Measurements from ENCODE around the gene PCDHA6.
"Not testable (repeated sequence)": the region's sequence is repeated elsewhere in the genome, so short reads cannot be mapped to it uniquely, and the experiment has no call there.

- not testable (repeated sequence) for TF ChIP-seq MXI1 (IDR thresholded peaks at IDR 0.05; ENCODE audit: low read depth, low read length); REST (IDR thresholded peaks at IDR 0.05; ENCODE audit: low read depth, low read length); EGR1 (IDR thresholded peaks at IDR 0.05; ENCODE audit: borderline replicate concordance in 1 of 2, low read depth in 2 of 2, low read length in 2 of 2); MYC (IDR thresholded peaks at IDR 0.05; ENCODE audit: insufficient read depth, insufficient read length, insufficient replicate concordance, low read length, severe bottlenecking); IRF4 (IDR thresholded peaks at IDR 0.05; ENCODE audit: low read depth, low read length); CTCF (IDR thresholded peaks at IDR 0.05 in 2 of 3, conservative IDR thresholded peaks at IDR 0.05 in 1 of 3; ENCODE audit: control insufficient read depth in 2 of 3, extremely low read depth in 1 of 3, insufficient read depth in 1 of 3, low read depth in 3 of 3, low read length in 3 of 3); BCLAF1 (IDR thresholded peaks at IDR 0.05); MAX (IDR thresholded peaks at IDR 0.05; ENCODE audit: low read depth, low read length); POLR2A (IDR thresholded peaks at IDR 0.05; ENCODE audit: low read depth, low read length); BACH1 (IDR thresholded peaks at IDR 0.05; ENCODE audit: borderline replicate concordance); ZNF274 (IDR thresholded peaks at IDR 0.05; ENCODE audit: insufficient read depth, insufficient read length)
These were observed 19.4 kb upstream of the PCDHA6 start for GRCh38 chr5:140808241-140808888.

All from GM12878 (cell line).